Stimulated activated CD4-positive, alpha-beta T cell treated with anti-CD3 and anti-CD28 coated beads, Interleukin-1b, Interleukin-23, amount 100 ng/mL, for 24 hours (primary cell): ENCODE results near the gene SCYL2.

ENCODE experiments used
- DNase-seq, 4 experiments: peaks; one replicate each; pipeline ENCODE4 v3.0.0-alpha.2; 2020; ENCODE audit warnings: low read depth in 4 of 4, low spot score in 1 of 4

Gene SCYL2

DNA sequence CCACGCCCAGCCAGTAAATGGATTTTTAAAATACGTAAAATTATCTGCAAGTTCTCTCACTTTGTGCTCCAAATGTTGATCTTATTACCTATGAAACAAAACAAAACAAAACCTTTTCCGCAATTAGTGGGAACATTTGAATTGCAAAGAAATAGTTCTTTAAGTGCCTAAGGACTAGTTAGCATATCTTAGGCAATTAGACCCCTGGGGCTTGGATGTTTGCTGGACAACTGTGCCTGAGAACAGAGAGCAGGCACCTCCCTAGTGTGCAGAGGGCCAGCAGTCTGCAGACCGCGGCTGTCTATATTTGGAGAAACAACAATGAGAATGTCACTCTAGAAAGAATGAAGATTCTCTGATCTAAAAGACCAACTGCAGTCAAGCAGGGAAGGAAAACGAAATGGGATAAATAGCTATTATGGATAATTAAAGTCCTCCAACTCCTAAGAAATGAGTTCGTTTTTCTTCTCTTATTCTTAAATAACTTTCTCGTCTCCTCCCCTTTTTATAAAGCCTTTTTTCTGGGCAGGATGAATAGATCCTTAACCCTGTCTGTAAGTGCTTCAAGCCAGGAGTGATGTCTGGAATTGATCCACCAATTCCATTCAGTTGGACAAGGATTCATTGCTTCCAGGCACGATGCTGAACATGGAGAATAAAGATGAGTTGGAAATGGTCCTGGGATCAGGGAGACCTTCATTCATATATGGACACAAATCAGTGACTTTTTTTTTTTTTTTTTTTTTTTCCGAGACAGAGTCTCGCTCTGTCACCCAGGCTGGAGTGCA lies 106.1 kb downstream of the SCYL2 start:
- DNase-seq: no peak

DNA sequence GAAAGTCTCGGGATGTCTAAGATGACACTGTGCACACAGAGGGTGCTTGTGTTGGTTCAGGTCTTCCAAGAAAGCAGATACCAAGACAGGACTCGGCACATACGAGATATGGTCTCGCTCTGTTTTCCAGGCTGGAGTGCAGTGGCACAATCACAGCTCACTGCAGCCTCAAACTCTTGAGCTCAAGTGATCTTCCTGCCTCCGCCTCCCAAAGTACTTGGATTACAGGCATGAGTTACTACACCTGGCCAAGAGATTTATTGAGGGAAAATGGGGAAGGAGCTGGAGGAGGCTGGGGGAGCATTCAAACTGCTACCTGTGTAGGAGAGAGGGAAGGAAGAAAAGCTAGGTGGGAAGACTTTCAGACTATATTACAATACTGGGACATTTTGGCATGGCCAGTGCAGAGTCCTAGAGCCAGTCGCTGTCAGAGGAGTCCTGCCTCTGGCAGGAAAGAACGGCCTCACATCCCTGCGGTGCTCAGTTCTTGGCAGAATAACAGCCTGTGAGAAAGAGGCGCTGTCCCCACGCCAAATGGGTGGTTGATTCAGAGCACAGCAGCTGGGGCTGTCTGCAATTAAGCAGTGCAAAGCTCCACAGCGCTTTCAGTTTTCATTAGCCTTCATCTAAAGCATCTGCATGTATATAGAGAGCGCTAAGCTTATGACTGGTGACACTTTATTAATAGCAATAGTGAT lies 108.2 kb downstream of the SCYL2 start:
- no peak for DNase-seq

- no peak for DNase-seq
These were observed 109.2 kb downstream of the SCYL2 start for GRCh38 chr12:100376161-100376560.

DNA sequence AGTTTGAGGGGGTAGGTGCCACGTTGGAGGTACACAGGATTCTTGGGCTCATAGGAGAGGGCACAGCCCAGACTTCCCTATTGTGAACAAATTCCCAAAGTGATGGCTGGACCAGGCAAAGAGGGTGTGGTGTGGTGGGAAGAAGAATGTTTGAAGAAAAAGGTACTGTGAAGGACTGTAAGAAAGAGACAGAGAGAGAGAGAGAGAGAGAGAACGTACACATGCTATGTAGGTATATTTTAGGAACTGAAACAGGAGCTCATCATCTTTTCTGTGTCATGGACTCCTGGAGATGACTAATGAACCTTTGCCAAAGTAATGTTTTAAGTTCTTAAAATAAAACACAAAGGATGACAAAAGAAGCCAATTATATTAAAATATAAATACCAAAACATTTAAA lies 114.4 kb downstream of the SCYL2 start:
- DNase-seq: no peak

GRCh38 chr12:100382338-100382737 lies 115.4 kb downstream of the SCYL2 start:
- no peak for DNase-seq

DNA sequence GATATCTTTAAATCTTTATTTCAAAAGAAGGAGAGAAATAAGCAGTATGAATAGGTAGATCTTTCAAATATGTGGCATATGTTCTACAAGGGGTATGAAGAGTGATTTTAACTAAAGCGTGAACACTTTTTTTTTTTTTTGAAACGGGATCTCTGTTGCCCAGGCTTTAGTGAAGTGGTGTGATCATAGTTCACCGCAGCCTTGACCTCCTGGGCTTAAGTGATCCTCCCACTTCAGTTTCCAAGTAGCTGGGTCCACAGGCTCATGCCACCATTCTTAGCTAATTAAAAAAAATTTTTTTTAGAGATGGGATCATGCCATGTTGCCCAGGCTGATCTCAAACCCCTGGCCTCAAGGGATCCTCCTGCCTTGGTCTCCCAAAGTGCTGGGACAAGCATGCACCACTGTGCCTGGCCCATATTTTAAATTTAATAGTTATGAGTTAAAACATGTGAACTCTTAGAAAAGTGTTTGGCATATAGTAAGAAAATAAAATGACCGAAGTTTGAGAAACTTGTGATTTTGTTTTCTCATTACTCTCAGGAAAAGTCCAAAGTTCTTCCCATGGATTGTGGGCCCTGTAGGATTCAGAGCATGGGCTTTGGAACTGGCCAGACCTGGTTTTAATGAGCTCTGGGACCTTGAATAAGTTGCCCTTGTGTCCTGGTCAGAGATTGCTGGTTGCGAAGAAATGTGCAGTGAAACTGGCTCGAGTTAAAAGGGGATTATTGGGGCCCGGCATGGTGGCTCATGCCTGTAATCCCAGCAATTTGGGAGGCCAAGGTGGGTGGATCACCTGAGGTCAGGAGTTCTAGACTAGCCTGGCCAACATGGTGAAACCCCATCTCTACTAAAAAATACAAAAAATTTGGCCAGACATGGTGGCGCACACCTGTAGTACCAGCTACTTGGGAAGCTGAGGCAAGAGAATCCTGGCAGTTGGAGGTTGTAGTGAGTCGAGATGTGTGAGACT lies 116.9 kb downstream of the SCYL2 start:
- DNase-seq: no peak

DNA sequence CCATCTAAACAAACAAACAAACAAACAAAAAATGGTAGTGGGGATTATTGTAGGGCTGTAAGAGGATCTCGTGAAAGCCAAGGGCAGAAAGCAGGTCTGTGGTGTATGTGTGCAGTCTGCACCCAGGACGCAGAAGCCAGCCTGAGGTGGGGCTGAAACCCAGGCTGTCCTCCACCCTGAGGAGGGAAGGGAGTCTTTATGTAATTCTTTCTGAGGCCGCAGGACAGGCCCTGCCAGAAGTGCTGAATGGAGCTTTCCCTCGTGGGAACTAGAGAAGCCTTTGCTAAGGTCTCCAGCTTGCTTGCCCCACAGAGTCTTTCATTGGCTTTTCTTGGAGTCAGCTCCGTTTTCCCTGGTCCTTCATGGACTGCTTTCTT lies 117.6 kb downstream of the SCYL2 start:
- DNase-seq: no peak

- no peak for DNase-seq
These were observed 121.4 kb downstream of the SCYL2 start for GRCh38 chr12:100388382-100388781.
